ENCODE measurements around the gene SNTG2. TPM values are rescaled to one million over a fixed set of nuclear protein-coding genes. Genes with fewer than 3 reads are reported as not detected.

Gene SNTG2
- total and polyA plus RNA-seq, 5 experiments from 2014 or later: 0.66 to 8.8 (median 1.2) TPM

GRCh38 chr2:945104-945503 lies 5.5 kb upstream of the SNTG2 start:
- peaks cover 0 to 4% (median 0%) of the 10 kb centered on the region in 3 donors for H3K36me3 Mint-ChIP-seq
- POLR2A ChIA-PET: no interaction called here
- peaks cover 0 to 12% (median 6%) of the 10 kb centered on the region in 5 donors for H3K27me3 Mint-ChIP-seq
- H3K4me3 Mint-ChIP-seq: no peak overlapping the region
- peaks cover 0 to 9% (median 2%) of the 10 kb centered on the region in 9 donors for H3K9me3 Mint-ChIP-seq
- peaks cover 12 to 21% (median 20%) of the 10 kb centered on the region in 4 donors for H3K4me1 Mint-ChIP-seq
- DNase-seq (no peak), ATAC-seq (no peak)
- no peak overlapping the region for H3K27ac Mint-ChIP-seq

GRCh38 chr2:946073-946948 lies 4.3 kb upstream of the SNTG2 start:
- peaks cover 2 to 12% (median 6%) of the 10 kb centered on the region in 5 donors for H3K27me3 Mint-ChIP-seq
- no peak overlapping the region for H3K27ac Mint-ChIP-seq
- H3K36me3 Mint-ChIP-seq: peaks cover 0 to 4% (median 0%) of the 10 kb centered on the region in 3 donors
- H3K4me1 Mint-ChIP-seq: peaks cover 12 to 23% (median 21%) of the 10 kb centered on the region in 4 donors
- peaks cover 0 to 9% (median 2%) of the 10 kb centered on the region in 9 donors for H3K9me3 Mint-ChIP-seq
- POLR2A ChIA-PET: no interaction called here
- ATAC-seq: no peak
- H3K4me3 Mint-ChIP-seq: peak overlapping the region in 9 of 10 donors; percentile 25 to 65 (median 47)
- no peak for DNase-seq

- POLR2A ChIA-PET: no interaction called here
- Mint-ChIP-seq H3K36me3 (peaks cover 0 to 1% (median 0%) of the 10 kb centered on the region in 3 donors), H3K4me1 (peaks cover 22 to 51% (median 45%) of the 10 kb centered on the region in 4 donors), H3K27ac (peak overlapping the region in 8 of 10 donors; percentile 21 to 91 (median 57)), H3K4me3 (peak overlapping the region; percentile 76 to 93 (median 84)), H3K27me3 (peaks cover 4 to 34% (median 8%) of the 10 kb centered on the region in 5 donors), H3K9me3 (peaks cover 0 to 7% (median 0%) of the 10 kb centered on the region in 9 donors)
- ATAC-seq (peak; percentile 23 to 27), DNase-seq (peak in 3 of 10 donors; percentile 17 to 28 (median 26))
These were observed 1.1 kb upstream of the SNTG2 start for GRCh38 chr2:949384-950079.

- Mint-ChIP-seq H3K27me3 (peaks cover 4 to 34% (median 7%) of the 10 kb centered on the region in 5 donors), H3K36me3 (no peaks in the 10 kb centered on the region), H3K4me3 (peak overlapping the region; percentile 72 to 93 (median 84)), H3K4me1 (peaks cover 21 to 47% (median 39%) of the 10 kb centered on the region in 4 donors), H3K27ac (peak overlapping the region in 8 of 10 donors; percentile 5 to 91 (median 72)), H3K9me3 (no peaks in the 10 kb centered on the region)
- POLR2A ChIA-PET: interaction anchor here (0.6 to 1.6 kb wide), 5 partner anchors 8 to 176 kb away, joined by 3 to 14 read pairs (median 9); no protein-coding TSS in a partner anchor
- ATAC-seq: peak in 1 of 2 donors; percentile 6
- DNase-seq: peak in 1 of 10 donors; percentile 21
These were observed 766 bp downstream of the SNTG2 start for GRCh38 chr2:951224-952006.

- Mint-ChIP-seq H3K27ac (peak overlapping the region in 1 of 10 donors; percentile 4), H3K27me3 (peaks cover 4 to 34% (median 7%) of the 10 kb centered on the region in 5 donors), H3K4me3 (no peak overlapping the region), H3K9me3 (no peaks in the 10 kb centered on the region), H3K4me1 (peaks cover 24 to 53% (median 41%) of the 10 kb centered on the region in 4 donors), H3K36me3 (no peaks in the 10 kb centered on the region)
- ATAC-seq (no peak), DNase-seq (no peak)
- POLR2A ChIA-PET: interaction anchor here (2.8 kb wide), 1 partner anchor 21 kb away, joined by 18 read pairs; no protein-coding TSS in a partner anchor
These were observed 2.8 kb downstream of the SNTG2 start for GRCh38 chr2:953408-953807.

- H3K4me1 Mint-ChIP-seq: peaks cover 24 to 51% (median 42%) of the 10 kb centered on the region in 4 donors
- H3K4me3 Mint-ChIP-seq: peak overlapping the region in 8 of 10 donors; percentile 15 to 57 (median 42)
- peak overlapping the region in 4 of 10 donors; percentile 44 to 85 (median 77) for H3K27ac Mint-ChIP-seq
- POLR2A ChIA-PET: interaction anchor here (2.8 kb wide), 1 partner anchor 20 kb away, joined by 18 read pairs; no protein-coding TSS in a partner anchor
- ATAC-seq (no peak), DNase-seq (no peak)
- H3K9me3 Mint-ChIP-seq: no peaks in the 10 kb centered on the region
- H3K27me3 Mint-ChIP-seq: peaks cover 4 to 31% (median 7%) of the 10 kb centered on the region in 5 donors
- no peaks in the 10 kb centered on the region for H3K36me3 Mint-ChIP-seq
These were observed 3.5 kb downstream of the SNTG2 start for GRCh38 chr2:953975-954686.

GRCh38 chr2:954687-955000 lies 4.0 kb downstream of the SNTG2 start:
- Mint-ChIP-seq H3K9me3 (no peaks in the 10 kb centered on the region), H3K4me1 (peaks cover 19 to 46% (median 39%) of the 10 kb centered on the region in 4 donors), H3K4me3 (peak overlapping the region in 8 of 10 donors; percentile 15 to 57 (median 42)), H3K27ac (peak overlapping the region in 4 of 10 donors; percentile 44 to 85 (median 77)), H3K27me3 (peaks cover 0 to 26% (median 7%) of the 10 kb centered on the region in 5 donors), H3K36me3 (no peaks in the 10 kb centered on the region)
- DNase-seq: peak in 1 of 10 donors; percentile 16
- ATAC-seq: no peak
- POLR2A ChIA-PET: interaction anchor here (2.8 kb wide), 1 partner anchor 19 kb away, joined by 18 read pairs; no protein-coding TSS in a partner anchor

- POLR2A ChIA-PET: no interaction called here
These were observed 5.4 kb downstream of the SNTG2 start for GRCh38 chr2:955829-956731.

GRCh38 chr2:959457-959856 lies 8.8 kb downstream of the SNTG2 start:
- Mint-ChIP-seq H3K9me3 (no peaks in the 10 kb centered on the region), H3K27me3 (no peaks in the 10 kb centered on the region)
- POLR2A ChIA-PET: interaction anchor here (1.6 to 3.7 kb wide), 2 partner anchors 9 to 15 kb away, joined by 6 to 10 read pairs; partner anchors contain the start of gene SNTG2

More at GRCh38 chr2:955829-956731, 5.4 kb downstream of the SNTG2 start:
- ATAC-seq: no peak
- Mint-ChIP-seq H3K9me3 (no peaks in the 10 kb centered on the region), H3K27ac (no peak overlapping the region), H3K36me3 (no peaks in the 10 kb centered on the region), H3K4me3 (no peak overlapping the region), H3K27me3 (peaks cover 0 to 23% (median 7%) of the 10 kb centered on the region in 5 donors), H3K4me1 (peaks cover 19 to 43% (median 37%) of the 10 kb centered on the region in 4 donors)
- no peak for DNase-seq

GRCh38 chr2:960061-960736 lies 9.6 kb downstream of the SNTG2 start:
- no peak for ATAC-seq
- Mint-ChIP-seq H3K4me1 (peaks cover 9 to 30% (median 18%) of the 10 kb centered on the region in 4 donors), H3K36me3 (no peaks in the 10 kb centered on the region), H3K27me3 (no peaks in the 10 kb centered on the region), H3K9me3 (no peaks in the 10 kb centered on the region), H3K27ac (peak overlapping the region in 2 of 10 donors; percentile 29 to 46), H3K4me3 (no peak overlapping the region)
- DNase-seq: no peak
- POLR2A ChIA-PET: interaction anchor here (3.7 kb wide), 1 partner anchor 10 kb away, joined by 10 read pairs; the partner anchor contains the start of gene SNTG2

More at GRCh38 chr2:959457-959856, 8.8 kb downstream of the SNTG2 start:
- Mint-ChIP-seq H3K36me3 (no peaks in the 10 kb centered on the region), H3K4me1 (peaks cover 12 to 34% (median 22%) of the 10 kb centered on the region in 4 donors), H3K4me3 (no peak overlapping the region), H3K27ac (peak overlapping the region in 1 of 10 donors; percentile 2)
- ATAC-seq: no peak
- no peak for DNase-seq
